HG02970 (cell line): ENCODE data around the gene CTDP1.

Source experiments
- ATAC-seq: cut with Tn5 transposase; IDR thresholded peaks from one replicate; pipeline ENCODE4 v1.9.1; 2021; ENCODE audit warnings: mild to moderate bottlenecking, moderate library complexity, moderate number of reproducible peaks; ENCODE audit not compliant: unreplicated experiment, low FRiP score

CTDP1 gene

DNA sequence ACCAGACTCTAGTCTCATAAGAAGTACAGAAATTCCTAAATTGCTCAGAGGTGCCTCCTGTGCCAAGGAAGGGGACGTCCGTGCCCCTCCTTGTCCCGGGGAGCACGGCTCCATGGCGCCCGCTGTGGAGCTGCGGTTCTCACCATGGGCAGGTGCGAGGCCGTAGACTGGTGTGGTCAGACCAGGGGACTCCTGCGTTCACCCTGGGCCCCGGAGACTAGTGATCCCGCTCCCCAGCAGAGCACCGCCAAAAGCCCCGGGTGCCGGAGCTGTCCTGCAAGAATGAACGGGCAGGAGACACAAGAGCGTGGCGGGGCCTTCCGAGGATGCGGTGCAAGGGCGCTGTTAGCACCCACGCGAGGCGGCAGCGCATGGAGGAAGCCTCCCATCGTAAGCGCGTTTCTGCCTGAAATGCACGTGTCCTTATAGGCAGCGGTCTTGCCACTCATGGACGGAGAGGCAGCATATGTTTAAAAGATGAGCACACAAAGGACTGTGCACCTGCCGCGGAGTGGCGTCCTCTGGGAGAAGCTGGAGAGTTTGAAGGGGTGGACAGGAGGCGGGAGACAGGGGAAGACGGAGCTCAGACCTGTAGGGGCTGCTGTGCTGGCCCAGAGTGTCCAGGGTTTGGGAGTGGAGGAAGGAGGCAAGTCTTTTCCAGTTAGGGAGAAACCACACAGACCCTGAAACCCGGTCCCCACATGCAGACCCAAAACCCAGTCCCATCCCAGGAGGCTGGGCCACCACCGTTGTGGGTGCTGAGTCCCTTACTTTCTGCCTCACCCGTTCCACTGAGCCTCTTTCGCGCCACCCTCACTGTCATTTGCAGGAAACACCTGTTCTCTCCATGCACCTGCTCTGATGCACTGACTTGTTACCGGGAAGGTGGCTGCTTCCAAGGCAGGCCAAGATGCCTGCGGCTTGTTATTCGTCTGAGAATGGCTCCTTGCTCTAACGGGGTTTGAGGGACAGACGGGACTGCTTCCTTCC lies 110.6 kb downstream of the CTDP1 start:
- ATAC-seq = no peak

DNA sequence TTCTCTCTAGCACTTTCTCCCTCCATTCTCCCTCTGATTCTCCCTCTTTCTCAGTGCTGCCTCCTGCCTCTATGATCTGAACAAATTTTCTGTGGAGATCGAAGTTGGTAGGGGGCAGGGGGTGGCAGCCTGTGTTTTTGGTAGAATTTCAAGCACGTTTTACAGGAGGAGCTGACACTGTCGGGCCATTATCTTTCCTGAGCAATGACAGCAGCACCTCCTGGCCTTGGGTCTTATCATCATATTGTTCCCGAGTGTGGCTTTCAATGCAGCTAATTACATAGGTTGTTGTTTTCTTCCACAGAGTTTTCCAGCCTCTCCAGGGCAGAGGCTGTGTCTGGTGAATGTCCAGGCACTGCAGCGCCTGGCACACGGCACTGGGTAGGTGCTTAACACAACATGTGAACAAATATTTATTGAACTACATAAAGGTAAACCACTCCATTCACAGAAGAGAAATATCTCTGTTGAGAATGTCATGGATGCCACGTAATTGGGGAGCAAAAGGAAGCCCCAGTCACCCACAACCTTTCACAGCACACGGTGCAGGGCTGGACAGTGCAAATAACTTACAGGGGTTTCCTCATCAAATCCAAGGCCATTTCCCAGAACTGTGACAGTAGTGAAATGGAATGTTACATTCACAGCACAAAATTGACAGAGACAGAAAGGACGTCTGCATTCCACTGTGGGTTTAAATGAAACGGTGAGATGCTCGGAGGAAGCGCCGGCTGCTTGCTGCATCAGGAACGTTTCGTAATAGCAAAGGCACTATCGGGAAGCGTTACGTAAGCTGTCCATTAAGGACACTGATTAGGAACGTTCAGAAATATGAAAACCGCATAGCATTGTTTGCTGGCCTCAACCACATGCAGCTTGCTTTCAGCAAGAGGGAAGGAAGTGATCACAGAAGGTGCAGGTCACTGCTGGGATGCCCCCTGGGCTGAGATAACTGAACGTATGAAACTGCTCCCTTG lies 111.7 kb downstream of the CTDP1 start:
- no peak for ATAC-seq

DNA sequence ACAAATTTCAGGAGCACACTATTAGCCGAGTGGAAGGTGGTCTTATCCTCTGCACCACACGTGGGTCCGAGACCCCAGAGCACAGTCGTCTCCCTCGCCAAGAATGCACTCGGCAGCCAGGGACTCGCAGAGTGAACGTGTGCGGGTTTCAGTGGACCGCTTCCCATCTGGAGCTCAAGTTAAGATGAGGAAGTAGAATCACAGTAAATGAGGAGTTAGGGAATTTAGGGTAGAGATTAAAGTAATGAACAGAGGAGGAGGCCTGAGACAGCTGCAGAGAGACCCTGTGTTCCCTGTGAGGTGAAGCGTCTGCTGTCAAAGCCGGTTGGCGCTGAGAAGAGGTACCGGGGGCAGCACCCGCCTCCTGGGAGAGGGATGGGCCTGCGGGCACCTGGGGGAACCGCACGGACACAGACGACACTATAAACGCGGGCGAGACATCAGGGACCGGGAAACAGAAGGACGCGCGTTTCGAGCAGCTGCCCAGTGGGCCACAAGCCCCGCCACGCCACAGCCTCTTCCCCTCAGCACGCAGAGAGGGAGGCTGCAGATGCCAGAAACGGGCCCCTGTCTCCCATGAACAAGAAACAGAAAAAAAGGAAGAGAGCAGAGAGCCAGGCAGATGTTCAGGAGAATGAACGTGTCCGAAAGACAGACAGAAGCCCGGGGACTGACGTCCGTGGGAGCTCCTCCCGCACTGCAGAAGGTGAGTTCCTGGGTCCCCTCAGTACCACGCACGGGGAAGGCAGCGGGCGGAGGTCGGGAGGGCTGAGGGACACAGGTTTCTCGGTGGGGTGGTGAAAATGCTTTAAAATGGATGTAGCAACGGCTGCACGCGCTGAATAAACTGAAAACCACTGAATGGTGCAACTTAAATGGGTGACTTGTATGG lies 112.7 kb downstream of the CTDP1 start:
- no peak for ATAC-seq

DNA sequence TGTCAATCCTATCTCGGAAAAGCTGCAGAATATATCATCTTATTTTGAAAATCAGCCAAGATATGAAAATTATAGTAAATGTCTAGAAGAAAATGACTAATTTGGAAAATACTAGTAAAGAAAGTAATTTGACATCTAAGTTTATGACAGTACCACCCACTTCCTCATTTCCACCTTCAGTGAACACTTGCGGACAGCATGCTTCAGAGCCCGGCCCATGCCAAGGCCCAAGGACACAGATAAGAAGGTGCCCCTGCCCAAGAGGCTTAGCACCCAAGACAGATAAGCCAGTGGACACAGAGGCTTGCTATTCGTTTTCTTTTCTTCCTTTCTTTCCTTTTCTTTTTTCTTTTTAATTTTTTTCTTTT lies 113.4 kb downstream of the CTDP1 start:
- no peak for ATAC-seq

DNA sequence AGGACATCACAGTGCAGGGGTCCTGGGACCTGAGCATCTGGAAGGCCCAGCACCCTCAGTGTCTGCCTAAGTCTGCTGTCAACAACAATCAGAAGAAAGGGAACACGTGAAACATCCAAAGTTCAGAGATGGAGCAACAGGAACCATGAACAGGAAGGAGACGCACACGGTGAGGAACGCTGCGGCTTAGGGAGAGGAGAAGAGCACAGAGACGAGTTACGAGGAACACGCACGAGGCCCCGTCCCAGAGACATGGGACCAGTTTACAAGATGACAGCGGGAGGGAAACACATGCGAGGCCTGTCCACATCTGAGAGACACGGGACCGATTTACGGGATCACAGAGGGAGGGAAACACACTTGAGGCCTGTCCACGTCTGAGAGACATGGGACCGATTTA lies 115.2 kb downstream of the CTDP1 start:
- ATAC-seq = no peak

DNA sequence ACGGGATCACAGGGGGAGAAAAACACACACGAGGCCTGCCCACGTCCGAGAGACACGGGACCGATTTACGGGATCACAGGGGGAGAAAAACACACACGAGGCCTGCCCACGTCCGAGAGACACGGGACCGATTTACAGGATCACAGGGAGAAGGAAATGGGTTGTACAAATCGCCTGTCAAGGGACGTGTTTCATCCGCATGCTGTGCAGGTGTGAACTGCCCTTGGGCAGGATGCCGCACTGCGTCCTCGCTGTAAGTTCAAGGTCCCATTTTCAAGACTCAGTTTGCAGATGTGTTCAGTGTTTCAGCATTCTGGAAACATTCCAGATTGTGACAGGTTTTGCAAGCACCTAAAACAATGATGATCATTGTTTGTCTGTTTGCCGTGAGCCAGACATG lies 115.8 kb downstream of the CTDP1 start:
- no peak for ATAC-seq

DNA sequence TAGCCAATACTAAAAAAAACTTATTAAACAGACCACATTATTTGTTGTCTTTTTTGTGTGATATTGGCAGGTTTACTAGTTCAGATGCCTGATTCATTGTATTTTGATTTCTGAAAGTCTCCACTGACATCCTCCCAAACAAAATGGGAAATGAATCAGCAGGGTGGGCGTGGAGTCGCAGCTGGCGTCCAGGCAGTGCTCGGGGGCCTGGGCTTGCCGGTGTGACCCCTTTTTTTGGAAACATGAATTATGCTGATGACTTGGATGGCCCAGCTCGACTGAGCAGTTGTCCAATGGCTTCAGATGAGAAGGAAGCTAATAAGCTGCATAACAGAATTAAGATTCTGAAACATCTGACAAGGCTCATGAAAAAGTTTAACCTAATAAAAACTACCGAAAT lies 116.4 kb downstream of the CTDP1 start:
- no peak for ATAC-seq

DNA sequence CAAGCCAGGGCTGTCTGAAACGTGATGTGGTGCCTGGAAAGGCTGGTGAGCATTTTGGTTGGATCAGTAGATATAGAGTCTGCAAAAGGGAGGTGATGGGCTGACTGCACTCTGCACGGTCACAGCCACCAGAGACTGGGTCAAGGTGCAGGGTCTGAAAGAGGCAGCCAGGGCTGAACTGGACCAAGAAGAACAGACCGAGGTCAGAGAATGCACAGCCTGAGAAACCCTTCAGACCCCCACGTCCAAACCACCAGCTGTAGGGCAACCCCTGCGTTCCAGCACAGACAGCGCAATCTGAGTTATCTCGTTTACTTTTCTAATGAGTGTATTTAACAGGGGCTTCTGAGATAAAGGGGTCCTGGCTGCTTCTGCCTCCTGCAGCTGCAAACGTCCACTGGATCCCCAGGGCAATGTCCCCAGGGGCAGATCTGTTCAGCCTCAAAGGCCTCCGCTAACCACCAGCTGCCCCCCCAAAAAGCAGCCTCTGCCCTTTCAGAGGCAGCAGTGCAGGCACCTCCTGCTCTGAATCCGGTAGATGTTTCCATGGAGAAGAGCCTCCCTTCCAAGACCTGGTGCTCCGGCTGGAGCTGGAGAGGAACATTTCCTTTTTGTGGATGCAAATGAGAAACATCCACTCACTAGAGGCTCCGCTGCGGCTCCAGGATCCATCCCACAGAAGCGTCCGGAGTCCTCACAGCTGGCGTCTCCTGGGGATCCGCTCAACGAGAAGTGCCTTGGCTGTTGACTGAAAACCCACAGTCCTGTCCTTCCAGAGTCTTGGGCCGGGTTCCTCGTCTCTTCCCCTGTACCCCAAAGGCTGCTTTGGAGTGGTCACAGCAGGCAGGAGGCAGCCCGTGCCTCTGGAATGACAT lies 117.2 kb downstream of the CTDP1 start:
- ATAC-seq = no peak

DNA sequence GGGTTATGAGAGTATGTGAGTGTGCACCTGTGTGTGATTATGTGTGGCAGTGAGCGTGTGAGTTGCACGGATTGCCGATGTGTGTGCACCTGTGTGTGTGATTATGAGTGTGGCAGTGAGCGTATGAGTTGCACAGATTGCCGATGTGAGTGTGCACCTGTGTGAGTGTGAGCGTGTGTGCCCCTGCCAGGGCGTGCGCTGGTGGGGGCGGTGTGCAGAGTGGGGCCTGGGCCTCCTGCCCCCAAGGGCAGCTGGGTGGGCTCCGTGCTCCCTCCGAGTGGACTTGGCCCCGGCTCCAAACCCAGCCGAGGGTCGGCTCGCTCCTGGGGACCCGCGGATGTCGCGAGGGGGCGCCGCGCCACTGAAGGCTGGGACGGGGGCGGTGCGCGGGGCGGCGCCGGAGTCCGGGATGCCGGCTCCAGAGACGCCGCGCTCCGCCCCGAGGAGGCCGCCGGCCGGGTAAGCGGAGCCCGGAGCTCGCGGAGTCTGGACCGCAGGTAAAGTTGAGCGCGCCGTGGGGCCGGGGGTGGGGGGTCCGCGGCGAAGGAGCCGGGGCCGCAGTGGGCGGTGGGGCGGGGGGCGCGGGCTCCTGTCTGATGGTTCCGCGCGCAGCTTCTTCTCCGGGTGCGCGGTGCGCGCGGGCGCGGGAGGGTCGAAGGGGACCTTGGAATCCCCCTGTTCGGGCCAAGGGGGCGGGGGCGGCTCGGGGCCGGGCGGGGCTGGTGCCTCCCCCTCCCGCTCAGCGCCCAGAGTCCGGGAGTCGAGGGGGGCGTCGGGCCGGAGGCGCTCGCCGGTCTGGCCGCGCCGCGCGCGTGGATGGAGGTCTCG lies 118.1 kb downstream of the CTDP1 start, which contains the start of gene KCNG2:
KCNG2 (plus strand) TSS at position 421 of the 828 bp plus-strand sequence. CDS start 65,730 bp downstream, outside the sequence.
- ATAC-seq = no peak

DNA sequence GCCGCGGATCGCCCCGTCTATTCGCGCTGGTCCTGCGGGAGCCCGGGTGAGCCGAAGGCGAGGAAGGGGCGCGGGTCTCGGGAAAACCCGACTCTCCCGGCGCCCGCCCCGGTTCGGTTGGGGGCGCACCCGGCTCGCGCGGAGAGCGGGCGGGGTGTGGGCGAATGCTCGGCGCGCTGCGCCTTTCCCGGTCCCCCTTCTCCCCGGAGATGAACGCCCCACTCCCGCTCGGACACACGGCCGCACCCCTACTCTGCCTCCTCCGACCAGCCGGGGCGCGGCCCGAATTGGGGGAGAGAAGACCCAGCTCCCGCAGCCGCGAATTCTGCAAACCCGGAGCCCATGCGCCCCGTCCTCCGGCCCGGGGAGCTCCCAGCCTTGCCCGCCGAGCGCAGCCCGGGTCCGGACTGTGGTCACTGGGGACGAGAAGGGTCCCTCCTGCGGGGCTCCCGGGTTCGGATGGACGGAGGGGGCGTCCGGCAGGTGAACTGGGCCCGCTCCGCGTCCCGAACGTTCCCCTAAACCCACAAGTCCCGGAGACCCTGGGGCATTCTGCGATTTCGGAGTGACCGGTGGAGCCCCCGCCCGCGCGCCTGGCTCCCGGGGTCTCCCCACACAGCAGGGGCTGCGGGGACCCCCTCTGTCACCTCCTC lies 118.9 kb downstream of the CTDP1 start:
- ATAC-seq = no peak

DNA sequence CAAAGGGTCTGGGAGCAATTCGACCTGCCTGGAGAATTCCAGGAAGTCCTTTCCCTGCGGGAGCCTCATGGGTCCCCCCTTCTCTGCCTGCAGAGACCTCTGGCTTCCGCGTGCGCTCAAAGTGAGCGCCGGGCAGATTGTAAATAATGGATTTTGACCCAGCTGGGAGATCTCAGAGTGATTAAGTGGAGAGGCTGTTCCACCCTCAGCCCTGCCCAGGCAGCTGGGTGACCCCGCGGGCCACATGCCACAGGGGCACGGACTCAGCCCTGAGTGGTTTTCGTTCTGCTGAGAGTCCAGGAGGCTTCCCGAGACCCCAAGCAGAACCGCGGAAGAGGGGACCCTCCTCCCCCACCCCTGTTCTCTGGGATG lies 119.4 kb downstream of the CTDP1 start:
- ATAC-seq = no peak

DNA sequence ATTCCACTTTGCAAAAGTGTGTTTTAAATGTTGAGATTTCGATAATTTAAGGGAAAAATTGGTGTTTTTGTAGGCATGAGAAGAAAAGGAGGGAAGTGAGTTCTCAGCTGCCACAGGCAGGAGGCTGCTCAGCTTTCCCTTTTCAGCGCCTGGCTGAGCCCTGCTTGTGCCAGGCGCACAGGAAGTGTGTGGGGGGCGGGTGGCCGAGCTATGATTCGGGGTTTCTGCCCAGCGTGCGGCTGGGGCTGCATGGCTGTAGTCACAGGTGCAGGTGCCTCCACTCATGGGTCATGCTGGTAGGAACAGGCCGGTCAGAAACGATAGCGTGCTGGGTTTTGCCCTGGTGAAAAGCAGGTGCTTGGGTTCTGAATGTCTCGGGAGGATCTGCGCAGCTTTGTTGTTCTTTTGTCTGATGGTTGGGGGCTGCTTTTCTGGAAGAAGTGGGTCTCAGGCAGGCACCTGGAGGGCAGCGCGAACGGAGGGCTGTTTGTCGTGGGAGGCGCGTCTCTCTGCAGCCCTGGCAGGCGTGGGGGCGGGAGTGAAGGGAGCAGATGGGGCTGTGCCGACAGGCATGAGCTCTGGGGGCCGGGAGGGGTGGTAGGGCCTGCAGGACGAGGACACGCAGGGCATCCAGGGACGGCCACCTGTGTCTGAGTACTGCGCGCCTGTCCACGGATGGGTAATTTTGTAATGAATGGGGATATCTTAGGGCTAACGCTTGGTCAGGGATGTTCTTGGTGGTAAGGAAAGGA lies 120.2 kb downstream of the CTDP1 start:
- no peak for ATAC-seq

DNA sequence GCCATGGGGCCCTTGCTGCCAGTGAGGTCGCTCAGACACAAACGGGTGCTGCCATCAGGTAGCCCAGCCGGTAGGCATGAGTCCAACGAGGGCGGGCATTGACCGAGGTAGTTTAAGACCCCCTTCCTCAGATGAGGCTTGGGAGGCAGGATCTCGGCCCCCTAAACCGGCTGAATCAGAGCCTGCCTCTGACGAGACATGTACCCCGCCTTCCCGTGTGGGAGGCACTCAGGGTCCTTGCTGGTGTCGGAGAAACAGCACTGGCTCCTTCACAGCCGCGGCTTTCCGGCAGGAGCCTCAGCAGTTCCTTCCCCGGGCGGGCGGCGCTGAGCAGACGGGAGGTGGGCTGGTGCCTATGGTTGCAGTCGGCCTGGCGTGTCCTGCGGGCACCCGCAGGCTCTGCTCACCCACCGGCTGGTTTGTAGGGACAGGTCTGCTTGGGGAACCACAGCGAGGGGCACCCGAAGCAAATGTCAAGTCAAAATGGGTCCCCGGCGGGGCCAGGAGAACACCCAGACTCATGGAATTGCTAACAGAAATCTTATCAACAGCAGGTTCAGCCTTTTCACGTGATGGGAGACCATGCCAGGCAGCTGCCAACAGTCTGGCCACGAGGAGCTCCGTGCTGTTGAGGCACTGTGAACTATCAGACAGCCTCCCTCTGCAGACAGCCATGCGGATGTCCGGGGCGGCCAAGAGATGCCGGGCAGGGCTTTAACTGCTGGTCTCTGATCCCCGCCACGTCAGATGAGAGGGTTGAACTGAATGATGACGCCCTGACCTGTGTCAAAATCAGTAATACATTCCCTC lies 121.0 kb downstream of the CTDP1 start:
- no peak for ATAC-seq

DNA sequence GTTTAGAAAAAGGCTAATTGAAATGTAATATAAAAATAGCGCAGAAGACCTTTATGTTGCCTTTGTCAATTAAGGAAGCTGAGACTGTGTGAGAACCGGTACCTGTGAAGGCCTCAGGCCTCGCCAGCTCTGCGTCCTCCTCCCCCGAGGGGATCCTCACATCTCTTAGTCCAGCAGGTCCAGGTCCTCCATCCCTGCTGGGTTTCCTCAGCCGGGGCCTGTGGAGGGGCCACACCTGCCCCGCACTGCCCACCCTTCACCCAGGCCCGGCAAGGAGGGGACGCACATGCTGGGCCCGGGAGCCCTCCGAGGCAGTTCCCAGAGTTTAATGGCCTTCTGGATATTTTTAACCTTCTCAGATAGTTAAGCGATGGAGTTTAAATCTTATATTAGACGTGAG lies 121.6 kb downstream of the CTDP1 start:
- ATAC-seq = no peak

DNA sequence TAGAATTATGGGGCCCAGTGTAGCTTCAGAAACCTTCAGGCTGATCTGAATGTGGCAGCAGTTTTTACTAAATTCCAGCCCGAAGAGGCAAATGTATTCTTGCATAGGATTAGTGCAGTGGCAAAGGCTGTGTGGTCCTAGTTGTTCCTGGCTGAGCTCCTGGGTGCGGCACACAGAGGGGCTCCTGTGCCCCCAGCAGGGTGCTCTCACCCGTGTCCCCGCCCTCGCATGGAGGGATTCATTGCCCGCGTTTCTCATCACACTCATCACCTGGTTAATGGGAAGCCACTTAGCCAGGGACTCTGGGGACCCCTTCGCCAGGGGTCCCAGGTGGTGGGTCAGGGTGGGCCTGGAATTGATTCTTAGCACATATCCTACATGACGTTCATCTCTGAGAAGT lies 122.0 kb downstream of the CTDP1 start:
- no peak for ATAC-seq

DNA sequence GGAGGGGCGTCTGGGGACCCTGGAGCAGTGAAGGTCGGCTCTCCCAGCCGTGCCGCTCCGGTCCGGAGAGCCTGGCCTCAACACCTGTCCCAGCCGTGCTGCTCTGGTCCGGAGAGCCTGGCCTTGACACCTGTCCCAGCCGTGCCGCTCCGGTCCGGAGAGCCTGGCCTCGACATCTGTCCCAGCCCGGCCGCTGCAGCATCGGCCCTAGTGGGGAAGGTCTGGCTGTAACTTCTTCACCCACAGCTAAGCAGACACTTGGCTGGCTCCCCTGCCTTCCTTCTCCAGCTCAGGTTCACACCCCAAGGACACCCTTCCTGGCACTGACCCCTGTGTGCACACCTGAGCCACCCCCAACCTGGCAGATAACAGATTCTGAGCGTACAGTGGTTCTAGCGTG lies 122.7 kb downstream of the CTDP1 start:
- no peak for ATAC-seq
